Measurements from ENCODE around the gene PDE1C.

Gene PDE1C

DNA sequence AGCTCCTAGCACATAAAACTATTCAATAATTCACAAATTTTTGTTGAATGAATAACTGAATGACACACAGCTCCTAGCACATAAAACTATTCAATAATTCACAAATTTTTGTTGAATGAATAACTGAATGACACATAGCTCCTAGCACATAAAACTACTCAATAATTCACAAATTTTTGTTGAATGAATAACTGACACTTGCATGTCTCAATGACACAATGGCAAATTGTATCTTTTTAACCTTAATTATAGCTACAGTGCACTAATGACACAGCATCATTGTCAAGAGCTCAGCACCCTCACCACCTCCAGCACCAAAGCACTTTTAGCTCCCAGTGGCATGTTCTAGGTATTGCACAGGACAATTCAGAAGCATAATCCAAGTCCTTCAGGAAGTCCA, 131.6 kb downstream of the PDE1C start:
- no peak for DNase-seq (ENCODE audit: low read depth)

DNA sequence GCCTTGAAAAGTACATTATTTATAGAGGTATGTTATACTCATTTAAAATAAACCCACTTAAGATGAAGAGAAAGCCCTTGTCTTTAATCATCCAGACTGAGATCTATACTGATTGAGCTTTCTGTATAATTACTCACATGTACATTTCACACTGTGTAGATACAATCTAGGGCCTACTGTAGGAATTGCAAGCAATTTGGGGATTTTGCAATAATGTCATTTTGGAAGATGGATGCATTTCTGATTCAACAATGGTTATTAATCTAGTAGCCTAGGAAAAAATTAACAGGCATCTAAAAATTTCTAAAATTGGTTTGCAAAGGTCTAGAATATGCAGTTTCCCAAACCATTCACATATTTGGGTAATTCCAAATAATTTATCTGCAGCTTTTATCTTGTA, 132.2 kb downstream of the PDE1C start:
- DNase-seq (ENCODE audit: low read depth) = no peak

DNA sequence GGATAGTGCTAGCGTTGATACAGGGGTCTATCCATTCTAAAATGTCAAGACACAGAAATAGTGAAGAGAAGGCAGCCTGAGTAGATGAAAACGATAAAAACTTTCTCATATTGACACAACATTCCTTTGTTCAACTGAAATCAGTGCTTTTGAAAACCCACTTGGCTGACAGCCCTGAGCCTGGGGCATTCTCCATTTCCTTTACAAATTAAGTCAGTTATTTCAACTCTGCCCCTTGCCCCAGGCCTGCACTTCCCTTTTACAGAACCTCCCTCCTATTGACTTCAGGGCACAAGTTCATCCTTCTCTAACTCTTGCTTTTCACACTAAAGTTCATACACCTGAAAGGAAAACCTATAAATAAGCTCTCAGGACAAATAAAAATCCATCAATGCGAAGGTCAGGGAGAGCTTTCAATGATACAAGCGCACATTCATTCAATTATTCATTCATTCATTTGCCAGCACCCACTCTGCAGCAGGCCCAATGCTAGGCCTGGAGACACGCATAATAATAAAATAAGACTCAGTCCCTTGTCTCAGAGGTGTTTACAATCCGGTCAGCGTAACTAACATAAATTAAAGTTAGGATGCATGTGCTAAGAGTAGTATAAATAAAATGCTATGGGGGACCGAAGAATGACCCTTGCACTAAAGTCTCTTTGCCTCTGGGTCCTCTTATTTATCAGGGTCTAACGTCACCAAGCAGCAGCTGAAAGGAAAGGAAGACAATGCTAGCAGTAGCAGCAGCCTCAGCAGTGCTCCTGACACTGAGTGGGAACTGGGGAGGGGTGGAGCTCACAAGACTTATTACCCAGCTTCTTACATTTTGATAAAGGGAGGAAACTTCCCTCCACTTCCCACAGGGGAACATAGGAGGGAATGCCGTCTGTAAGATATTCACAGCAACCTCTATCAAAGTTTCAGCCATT, 134.8 kb downstream of the PDE1C start:
- DNase-seq (ENCODE audit: low read depth) = no peak

DNA sequence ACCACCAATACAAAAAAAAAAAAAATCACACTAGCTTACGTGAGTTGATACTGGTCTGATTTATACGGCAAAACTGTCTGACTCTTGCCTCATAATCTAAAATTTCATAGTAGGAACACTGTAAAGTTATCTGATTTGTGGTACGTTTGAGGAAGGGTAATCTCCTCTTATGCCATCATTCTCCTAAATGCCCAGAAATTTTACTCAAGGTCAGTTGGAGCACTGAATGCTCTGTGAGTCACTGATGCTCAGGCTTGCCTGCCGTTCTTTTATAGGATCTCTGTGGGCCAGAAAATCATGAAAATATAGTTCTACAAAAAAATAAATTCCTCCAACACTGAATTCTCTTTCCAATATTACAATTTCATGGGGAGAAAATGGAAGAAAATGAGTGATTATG, 135.7 kb downstream of the PDE1C start:
- no peak for DNase-seq (ENCODE audit: low read depth)

DNA sequence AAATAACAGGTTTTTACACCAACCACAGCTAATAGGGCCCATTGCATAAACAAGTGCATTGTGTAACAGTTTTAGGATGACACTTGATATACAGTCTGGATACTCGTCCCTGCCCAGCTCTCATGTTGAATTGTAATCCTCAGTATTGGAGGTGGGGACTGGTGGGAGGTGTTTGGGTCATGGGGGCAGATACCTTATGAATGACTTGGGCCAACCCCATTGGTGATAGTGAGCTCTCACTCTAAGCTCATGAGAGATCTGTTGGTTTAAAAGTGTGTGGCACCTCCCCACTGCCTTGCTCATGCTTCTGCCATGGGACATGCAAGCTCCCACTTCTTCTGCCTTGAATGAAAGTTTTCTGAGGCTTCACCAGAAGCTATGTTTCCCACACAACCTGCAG, 136.7 kb downstream of the PDE1C start:
- no peak for DNase-seq (ENCODE audit: low read depth)

DNA sequence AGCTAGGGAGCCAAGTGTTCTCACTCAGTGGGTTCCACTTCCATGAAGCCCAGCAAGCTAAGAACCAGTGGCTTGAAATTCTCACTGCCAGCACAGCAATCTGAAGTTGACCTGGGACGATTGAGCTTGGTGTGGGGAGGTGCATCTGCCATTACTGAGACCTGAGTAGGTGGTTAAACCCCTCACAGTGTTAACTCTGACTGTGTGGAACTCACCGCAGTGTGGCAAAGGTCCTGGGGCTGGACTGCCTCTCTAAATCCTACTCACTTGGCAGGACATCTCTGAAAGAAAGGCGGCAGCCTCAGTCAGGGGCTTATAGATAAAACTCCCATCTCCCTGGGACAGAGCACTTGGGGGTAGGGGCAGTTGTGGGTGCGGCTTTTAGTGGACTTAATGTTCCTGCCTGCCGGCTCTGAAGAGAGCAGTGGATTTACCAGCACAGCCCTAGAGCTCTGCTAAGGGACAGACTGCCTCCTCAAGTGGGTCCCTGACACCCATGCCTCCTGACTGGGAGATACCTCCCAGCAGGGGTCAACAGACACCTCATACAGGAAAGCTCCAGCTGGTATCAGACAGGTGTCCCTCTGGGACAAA, 143.1 kb downstream of the PDE1C start:
- DNase-seq (ENCODE audit: low read depth) = no peak

DNA sequence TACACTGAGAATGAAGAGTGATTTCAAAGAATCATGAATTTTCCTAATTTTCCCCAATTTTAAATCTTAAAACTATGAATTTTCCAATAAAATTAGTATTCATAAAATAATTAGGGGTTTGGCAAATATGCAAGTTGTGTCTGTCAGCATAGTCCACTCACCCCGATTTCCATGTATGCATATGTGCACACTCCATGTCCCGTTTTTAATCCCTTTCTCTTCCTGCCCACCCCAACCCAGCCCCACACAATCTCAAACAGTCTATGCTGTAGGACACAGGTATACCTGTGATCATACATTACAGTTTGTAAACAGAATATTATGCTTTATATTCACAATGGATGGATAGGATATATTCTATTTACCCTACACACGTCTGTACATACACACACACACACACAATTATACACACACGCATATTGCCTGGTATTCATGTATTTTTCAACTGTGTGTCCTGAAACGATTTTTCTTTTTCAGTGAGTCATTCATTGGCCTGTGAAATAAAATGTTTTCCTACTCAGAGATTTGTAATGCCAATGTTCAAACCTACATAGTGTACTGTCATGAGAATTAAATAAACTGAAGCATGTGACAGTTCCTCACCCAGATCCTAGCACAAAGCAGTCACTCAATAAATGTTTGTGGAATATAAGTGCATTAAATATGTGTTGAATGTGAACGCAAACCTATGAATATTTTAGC, 144.3 kb downstream of the PDE1C start:
- DNase-seq (ENCODE audit: low read depth) = no peak

DNA sequence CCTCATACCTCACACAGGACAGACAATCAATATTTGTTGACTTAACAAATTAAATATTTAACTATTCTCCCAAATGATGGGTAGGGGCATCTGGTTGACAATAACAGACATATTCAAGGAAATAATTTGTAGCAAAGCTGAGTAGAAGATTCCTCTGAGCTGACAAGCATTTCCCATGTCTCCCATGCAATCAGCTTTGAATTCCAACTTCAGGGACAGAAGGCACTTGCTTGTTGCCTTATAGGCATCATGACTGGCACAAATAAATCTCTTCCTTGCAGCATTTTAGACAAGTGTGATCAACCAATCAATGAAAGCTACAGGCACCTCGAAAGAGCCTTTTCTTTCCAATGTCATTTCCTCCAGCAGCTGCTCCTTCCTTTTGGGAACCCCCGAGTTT, 146.0 kb downstream of the PDE1C start:
- DNase-seq (ENCODE audit: low read depth) = no peak

DNA sequence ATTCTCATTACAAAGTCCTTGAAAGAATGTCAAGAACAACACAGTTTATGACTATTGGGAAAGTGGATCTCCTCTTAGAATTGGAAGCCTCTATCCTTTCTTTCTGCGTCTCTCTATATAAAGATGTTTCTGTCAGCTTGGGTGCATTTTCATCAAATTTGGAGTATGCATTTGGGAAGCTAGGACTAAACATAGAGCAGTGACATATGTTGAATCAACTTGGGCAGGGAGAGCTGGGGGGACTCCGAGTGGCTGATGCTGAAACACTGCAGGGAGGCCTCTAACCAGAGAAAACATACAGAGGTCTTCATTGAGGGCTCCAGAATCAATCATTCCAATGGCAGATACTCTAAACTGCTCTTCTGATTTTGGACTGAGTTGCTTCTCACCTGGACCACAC, 147.4 kb downstream of the PDE1C start:
- DNase-seq (ENCODE audit: low read depth) = no peak

DNA sequence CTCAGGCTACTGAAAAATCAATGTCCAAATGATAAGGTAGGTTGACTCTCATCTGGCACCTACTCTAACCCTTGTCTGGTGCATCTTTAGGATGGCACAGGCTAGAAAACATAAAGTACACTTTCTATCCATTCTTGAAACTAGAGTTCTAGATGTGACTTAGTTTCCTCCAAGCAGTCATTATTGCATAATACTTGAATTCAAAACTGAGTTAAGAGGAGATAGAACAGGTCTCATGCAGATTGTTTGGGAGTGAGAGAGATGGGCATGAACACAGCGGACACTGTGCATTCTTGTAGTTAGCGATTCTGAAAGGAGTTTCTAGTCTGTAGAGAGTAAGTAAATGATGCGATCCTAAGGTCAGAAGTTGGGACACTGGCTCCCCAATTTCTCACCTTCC, 149.2 kb downstream of the PDE1C start:
- no peak for DNase-seq (ENCODE audit: low read depth)

DNA sequence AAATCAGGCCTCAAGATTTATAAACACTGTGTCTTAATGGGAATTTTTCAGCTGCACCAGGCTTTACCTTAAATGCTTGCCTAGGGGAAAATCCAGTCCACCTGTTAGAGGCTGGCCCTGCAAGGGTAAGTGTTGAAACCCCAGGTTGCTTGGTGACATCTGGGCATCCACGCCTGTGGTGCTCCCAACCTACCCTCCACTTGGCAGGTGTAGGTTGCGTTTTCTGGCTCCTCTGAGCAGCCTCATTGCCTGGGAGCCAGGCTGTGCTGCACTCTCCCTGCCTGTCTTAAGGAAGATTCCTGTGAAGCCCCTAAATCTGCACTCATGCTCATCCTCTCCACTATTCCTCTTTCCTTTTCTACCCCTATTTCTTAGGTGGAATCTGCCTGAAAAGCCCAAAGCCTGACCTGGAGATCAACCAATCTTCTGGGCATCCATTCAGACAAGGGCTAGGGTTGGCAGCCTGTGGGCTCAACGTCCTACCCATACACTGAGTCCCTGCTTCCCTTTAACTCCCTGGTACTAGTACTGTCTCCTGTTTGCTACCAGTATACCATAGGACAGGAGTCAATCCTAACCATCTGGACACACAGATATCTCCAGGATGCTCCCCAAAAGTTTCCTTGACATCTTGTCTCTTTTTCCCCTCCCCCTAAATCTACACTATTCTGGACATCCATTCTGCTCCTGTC, 150.4 kb downstream of the PDE1C start:
- DNase-seq (ENCODE audit: low read depth) = no peak

DNA sequence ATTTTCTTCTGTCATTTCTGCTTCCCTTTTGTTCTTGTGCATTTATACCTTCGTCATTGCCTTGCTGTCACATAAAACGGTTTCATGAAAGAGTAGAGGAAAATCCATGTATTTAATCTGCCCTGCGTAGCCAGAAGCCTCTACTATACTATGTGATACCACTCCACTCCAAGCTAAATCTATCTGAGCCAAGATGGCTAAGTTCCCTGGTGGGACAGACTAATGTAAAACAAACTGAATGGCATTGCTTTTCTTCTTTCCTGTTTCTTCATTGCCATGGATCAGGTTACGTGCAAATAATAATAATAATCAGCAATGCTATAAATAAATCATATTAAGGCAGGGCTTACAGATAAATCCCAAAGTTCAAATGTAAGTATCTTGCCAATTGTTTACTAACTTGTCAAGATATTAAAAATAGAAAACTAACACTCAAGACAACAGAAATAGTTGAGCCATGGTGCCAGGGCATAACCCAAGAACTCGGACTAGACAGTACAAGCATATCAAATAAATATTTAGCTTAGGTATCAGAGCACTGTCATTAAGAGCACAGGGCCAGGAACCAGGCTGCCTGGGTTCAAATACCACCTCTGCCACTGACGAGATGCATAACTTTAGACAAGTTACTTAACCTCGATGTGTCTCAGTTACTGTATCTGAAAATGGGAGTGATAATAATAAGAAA, 151.4 kb downstream of the PDE1C start:
- DNase-seq (ENCODE audit: low read depth) = no peak

DNA sequence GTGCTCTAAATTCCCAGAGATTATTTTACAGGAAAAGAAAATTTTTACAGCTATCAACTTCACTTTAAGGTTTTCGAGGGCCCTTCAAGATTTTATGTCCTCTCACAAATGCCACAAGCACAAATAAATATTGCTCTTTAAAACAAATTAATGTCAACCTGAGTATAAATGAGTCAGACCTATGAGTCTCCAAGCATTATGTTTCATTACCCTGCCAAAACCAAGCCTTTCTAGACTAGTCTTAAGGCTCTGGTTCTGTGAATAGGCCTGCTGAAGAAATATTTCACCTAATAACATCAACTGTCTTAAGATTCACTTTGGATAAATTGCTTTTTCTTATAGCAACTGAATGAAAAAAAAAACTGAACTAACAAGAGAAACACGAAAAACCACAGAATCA, 153.0 kb downstream of the PDE1C start:
- no peak for DNase-seq (ENCODE audit: low read depth)

DNA sequence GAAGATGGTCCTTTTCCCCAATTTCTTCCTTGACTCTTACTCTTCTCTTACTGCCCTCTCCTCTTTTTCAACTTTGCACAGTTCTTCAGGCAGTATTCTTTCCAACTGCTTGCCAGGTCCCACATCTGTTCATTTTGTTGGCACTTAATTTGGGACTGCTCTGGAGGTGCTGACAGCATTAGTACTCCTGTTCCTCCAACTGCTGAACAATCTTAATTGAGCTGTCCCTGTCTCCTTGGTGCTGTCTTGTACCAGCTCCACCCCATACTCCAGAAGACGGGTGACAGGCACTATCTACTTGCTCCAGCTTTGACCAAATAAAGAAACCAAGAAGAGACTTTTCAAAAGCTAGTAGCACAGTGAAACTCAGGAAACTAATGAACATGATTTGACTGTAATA, 160.0 kb downstream of the PDE1C start:
- DNase-seq (ENCODE audit: low read depth) = no peak

DNA sequence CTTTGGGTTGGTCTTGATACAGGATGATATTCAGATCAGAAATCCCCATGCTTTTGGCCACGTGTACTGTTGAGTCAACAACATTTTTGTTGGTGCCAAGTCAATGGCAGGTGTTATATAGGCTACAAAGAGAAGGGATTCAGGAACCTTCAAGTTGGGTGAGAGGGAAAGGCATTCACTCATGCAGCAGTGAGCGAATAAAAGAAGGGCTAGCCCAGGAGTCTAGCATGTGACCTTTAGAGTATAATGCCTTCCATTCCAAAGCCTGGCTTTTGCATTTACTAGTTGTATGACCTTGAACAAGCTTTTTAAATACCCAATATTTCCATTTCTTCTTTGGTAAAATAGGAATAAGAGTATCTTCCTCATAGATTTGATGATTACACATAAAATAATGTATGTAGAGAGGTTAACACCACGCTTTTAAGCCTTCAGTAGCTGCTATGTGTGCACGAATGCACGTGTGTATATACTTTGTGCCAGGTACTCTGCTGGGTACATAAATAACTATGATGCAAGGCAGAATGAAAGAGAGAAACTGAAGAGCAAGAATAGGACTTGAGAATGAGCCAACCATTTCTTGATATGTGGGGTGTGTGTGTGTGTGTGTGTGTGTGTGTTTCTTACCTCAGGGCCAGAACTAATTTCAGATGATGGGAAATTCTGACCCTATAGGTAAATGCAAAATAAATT, 163.6 kb downstream of the PDE1C start:
- DNase-seq (ENCODE audit: low read depth) = no peak

DNA sequence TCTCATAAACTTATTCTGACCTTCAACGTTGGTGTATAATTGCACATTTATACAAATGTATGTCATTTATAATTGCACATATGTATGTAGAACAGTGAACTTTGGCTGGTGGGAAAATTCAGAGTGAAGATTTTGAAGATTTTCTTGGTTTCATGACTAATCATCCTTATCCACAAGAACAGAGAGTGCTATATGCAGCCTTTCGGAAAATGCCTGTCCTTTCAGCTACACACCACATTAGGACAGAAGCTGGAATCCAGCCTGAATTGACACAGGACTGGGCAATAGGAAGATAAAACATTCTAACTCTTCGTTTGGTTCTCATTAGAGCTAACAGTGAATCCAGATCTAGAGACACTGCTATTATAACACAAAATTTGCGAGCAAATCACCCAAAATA, 166.2 kb downstream of the PDE1C start:
- DNase-seq (ENCODE audit: low read depth) = no peak

DNA sequence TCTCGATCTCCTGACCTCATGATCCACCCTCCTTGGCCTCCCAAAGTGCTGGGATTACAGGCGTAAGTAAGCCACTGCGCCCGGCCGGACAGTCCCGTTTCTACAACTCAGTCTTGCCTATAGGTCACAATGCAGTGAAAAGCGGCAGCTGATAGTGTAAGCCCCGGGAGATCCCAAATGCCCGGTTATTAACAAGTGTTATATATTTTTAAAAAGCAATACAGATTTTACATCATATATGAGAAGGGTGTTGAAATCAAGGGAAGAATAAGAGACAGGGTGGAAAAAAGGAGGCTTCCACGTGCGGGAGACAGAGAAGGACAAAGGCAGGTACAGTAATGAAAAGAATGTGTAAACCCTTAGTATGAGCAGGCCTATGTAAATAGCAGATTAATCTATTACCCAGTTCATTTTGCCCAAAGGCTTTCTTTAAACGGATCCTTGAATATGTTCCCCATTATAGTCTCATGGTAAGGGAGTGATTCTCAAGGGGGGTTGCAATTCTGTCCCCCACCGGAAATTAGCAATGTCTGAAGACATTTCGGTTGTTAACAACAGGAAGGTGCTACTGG, 170.8 kb downstream of the PDE1C start:
- no peak for DNase-seq (ENCODE audit: low read depth)

DNA sequence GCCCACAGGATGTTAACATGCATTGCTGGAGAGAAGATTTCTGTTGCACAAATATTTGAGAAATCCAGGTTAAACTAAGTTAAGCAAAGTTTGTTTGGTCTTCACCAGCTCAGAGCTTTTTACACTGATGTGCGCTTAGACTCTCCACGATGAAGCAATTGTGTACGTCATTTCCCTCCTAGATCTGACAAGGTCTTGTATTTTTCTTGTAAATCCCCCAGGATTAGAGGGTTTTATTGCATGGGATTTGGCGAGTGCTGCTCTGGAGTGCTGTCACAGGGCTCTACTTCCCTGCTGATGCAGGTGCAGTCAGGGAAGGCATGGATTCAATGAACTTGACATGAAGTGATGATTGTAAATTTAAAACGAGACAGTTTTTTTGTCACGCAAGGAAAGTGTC, 173.3 kb downstream of the PDE1C start:
- DNase-seq (ENCODE audit: low read depth) = no peak

DNA sequence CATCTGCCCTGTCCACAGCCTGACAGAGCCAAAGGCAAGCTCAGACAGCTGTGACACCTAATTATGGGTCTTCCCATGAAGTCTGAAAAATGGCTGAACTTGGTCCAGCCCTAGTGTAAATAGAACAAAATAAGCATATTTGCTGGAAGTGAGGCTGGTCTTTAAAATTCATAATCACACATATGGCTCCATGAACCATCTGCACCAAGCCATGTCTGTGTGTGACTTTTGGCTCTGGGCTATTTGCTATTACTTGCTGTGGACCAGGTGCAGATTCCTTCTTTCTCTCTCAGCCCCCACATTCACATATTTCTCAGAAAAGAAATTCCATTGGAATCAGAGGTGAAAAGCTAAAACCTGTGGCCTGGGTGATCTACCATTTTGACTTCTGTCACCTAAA, 175.9 kb downstream of the PDE1C start:
- no peak for DNase-seq (ENCODE audit: low read depth)

DNA sequence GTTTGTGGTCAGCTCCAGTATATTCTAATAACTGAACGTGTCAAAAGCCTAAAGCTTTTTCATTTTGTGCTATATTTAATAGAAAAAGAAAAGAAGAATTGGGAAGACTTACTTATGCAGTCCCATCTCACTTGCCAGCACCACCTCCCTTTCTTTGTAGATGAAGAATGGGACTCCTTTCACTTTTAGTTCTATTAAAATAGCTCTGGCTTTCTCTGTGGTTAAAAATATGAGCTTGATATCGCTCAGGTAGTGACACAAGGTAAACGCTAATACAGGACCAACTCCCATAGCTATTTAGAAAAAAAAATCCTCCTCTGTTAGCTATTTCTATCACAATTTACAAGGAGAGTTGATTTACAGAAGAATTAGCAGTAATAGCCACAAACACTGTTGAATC, 176.8 kb downstream of the PDE1C start:
- DNase-seq (ENCODE audit: low read depth) = no peak

All from activated T-cell treated with anti-CD3 and anti-CD28 coated beads for 48 hours (primary cell).